Lower lobe of right lung (tissue), 2 donors: ENCODE results near the gene FAM171A2. TPM values are rescaled to one million over a fixed set of nuclear protein-coding genes. Genes with fewer than 3 reads are reported as not detected.
A peak's percentile ranks its signal among the peaks of the same experiment; 100 is the strongest.
"Not testable (repeated sequence)": the region's sequence is repeated elsewhere in the genome, so short reads cannot be mapped to it uniquely, and the experiment has no call there.

Experiments
- ATAC-seq, 2 donors: fragments of 200-7000 bp; cut with Tn5 transposase; one replicate each; pipeline ENCODE4 v1.9.1; 2020 to 2022; ENCODE audit warnings: mild to moderate bottlenecking in 2 of 2, moderate library complexity in 2 of 2
- DNase-seq: peaks from one replicate; pipeline ENCODE4 v3.0.0-alpha.2; 2020
- H3K27ac ChIP-seq: fragments of 200-600 bp; one replicate; pipeline ENCODE4 v1.8.0; 2022
- H3K27me3 ChIP-seq: fragments of 200-600 bp; one replicate; pipeline ENCODE4 v1.8.0; 2022; ENCODE audit warnings: low read depth
- H3K36me3 ChIP-seq: fragments of 200-600 bp; one replicate; pipeline ENCODE4 v1.8.0; 2022; ENCODE audit warnings: mild to moderate bottlenecking
- H3K4me1 ChIP-seq: fragments of 200-600 bp; one replicate; pipeline ENCODE4 v1.8.0; 2022
- H3K4me3 ChIP-seq: fragments of 200-600 bp; one replicate; pipeline ENCODE4 v1.8.0; 2022; ENCODE audit warnings: mild to moderate bottlenecking
- H3K9me3 ChIP-seq: fragments of 200-600 bp; one replicate; pipeline ENCODE4 v1.8.0; 2022
- intact Hi-C: fragments of 100-400 bp; cut with DNase I; formaldehyde crosslinking; loops from one replicate; pipeline ENCODE4 v1.11.0; 2022
- total RNA-seq: library from RNA; stranded (reverse); fragmentation: NEBNext Ultra II Directional; extraction: Animal tissue kit (Norgen Biotek cat#: 25700); gene quantifications from one replicate; pipeline ENCODE4 v1.2.1, GENCODE V29; 2021
- TF ChIP-seq, protein P1 (sequence below): fragments of 200-600 bp; IDR thresholded peaks from one replicate; pipeline ENCODE4 v1.8.0; 2022; ENCODE audit warnings: antibody characterized with exemption, mild to moderate bottlenecking
- donor health status: DM: no; HTN: yes; CAD: no; lungs with severe emphysema.

FAM171A2 gene
- total RNA-seq, 1 donor from 2014 or later: 1.2 TPM

DNA sequence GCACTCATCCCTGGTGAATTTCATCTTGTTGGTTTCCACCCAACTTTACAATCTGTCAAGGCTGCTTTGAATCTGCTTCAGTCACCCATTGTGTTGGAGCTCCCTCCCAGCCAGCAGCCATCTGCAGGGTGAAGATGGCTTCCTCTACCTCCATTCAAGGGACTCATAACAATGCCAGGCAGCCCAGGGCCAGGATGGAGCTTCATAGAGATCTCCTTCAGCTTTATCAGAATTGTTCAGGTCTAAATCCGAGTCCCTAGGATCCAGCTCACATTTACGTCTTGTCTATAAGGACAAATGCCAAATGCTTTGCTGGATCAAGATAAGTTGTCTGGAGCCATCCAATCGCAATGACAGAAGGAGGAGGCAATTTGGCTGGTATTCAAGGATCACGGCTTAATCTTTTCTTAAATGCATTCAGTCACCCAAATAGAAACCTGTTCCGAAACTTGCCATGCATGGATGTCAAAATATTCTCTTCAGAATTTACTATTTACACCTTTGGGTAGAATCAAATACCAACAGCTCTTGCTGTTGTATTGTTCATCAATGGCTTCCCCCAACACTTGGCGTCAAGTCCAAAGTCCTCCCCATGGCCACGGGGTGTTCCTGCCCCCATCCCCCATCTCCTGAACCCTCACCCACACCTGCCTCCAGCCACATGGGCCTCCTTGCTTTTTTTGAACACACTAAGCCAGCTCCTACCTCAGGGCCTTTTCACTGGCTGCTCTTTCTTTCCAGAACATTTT lies 3.8 kb upstream of the FAM171A2 start:
- TF ChIP-seq, protein P1, sequence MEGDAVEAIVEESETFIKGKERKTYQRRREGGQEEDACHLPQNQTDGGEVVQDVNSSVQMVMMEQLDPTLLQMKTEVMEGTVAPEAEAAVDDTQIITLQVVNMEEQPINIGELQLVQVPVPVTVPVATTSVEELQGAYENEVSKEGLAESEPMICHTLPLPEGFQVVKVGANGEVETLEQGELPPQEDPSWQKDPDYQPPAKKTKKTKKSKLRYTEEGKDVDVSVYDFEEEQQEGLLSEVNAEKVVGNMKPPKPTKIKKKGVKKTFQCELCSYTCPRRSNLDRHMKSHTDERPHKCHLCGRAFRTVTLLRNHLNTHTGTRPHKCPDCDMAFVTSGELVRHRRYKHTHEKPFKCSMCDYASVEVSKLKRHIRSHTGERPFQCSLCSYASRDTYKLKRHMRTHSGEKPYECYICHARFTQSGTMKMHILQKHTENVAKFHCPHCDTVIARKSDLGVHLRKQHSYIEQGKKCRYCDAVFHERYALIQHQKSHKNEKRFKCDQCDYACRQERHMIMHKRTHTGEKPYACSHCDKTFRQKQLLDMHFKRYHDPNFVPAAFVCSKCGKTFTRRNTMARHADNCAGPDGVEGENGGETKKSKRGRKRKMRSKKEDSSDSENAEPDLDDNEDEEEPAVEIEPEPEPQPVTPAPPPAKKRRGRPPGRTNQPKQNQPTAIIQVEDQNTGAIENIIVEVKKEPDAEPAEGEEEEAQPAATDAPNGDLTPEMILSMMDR: no peak
- no peak for DNase-seq
- H3K27me3 ChIP-seq: peaks cover 15% of the 10 kb centered on the region
- H3K4me3 ChIP-seq: no peak overlapping the region
- no peaks in the 10 kb centered on the region for H3K9me3 ChIP-seq
- intact Hi-C loops: no loop called here
- peaks cover 9% of the 10 kb centered on the region for H3K4me1 ChIP-seq
- H3K27ac ChIP-seq: no peak overlapping the region
- ATAC-seq: no peak
- no peaks in the 10 kb centered on the region for H3K36me3 ChIP-seq

DNA sequence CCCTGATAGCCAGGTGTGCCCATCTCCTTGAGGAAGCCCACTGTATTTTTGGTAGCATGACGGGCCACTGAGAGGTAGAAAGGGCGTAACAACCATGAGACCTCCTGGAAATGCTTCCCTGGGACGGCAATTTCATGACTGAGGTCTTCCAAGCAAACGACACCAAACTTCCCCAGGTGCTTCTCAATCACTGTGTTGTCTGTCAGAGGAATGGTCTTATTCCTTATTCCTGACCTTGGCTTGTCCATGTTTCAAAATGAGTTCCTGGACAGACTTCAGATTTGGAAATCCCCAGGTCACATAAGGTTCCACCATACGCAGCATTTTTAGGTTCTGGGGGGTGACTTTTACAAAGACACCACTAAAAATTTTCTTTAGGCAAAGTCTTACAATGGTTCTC lies 1.4 kb upstream of the FAM171A2 start:
- DNase-seq, H3K27ac ChIP-seq, H3K36me3 ChIP-seq, ATAC-seq, intact Hi-C loops, H3K9me3 ChIP-seq, H3K4me3 ChIP-seq: not testable (repeated sequence)
- Histone ChIP-seq H3K27me3 (peaks cover 22% of the 10 kb centered on the region), H3K4me1 (peaks cover 14% of the 10 kb centered on the region)

DNA sequence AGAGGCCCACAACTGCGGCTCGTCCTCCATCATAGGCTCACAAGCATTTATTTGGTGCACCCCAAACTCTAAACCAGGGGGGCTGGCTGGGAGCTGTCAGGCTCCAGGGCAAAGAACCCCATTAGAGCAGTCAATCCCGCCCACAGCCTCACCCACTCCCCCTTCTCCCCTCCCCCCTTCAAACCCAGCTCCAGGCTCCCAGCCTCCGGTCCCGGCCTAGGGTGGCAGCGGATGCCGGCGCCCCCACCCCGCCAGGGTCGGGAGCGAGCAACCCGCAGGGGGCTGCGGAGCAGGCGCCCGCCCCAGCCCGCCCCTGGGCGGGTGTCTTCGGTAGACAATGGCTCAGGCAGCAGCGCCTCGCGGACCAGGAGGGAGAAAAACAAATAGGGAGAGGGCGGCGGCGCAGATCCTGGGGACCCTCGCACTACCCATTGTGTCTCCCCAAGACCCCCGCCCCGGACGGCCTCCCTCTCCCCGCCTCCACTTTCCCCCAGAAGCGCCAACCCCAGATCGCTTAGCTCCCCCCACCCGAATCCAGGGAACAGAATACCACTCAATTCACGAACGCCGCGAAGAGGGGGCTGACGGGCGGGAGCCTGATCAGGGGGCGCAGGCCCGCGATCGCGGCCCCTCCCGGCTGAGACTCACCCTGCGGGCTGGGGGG lies 572 bp downstream of the FAM171A2 start:
- no peak overlapping the region for H3K27ac ChIP-seq
- peak overlapping the region; percentile 63 for H3K4me3 ChIP-seq
- no peaks in the 10 kb centered on the region for H3K9me3 ChIP-seq
- intact Hi-C loops: no loop called here
- TF ChIP-seq, protein P1: no peak
- DNase-seq (no peak), ATAC-seq (peak; percentile 5 to 35)
- H3K4me1 ChIP-seq: peaks cover 14% of the 10 kb centered on the region
- H3K36me3 ChIP-seq: no peaks in the 10 kb centered on the region
- H3K27me3 ChIP-seq: peaks cover 17% of the 10 kb centered on the region

DNA sequence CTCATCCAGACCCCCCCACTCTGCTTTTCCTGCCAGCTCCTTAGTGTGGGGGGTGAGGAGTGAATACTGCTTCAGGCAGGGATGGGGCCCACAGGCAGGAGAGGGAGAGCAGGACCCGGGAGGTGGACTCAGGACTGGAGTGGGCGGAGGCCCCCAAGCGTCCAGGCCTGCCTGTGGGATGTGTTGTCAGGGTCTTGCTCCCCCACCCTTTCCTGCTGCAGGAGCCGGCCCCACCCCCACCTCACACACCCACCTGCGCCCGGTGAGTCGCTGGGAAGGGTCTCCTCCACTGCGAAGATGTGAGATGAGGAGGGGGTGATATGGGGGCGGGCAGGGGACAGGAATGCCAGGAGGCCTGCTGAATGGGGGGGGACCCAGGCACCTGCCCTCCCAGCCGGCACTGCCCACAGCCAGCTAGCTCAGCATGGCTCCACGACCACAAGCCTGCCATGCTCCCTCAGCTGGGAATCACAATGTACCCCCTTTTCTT lies 1.1 kb downstream of the FAM171A2 start:
- no peak for DNase-seq

DNA sequence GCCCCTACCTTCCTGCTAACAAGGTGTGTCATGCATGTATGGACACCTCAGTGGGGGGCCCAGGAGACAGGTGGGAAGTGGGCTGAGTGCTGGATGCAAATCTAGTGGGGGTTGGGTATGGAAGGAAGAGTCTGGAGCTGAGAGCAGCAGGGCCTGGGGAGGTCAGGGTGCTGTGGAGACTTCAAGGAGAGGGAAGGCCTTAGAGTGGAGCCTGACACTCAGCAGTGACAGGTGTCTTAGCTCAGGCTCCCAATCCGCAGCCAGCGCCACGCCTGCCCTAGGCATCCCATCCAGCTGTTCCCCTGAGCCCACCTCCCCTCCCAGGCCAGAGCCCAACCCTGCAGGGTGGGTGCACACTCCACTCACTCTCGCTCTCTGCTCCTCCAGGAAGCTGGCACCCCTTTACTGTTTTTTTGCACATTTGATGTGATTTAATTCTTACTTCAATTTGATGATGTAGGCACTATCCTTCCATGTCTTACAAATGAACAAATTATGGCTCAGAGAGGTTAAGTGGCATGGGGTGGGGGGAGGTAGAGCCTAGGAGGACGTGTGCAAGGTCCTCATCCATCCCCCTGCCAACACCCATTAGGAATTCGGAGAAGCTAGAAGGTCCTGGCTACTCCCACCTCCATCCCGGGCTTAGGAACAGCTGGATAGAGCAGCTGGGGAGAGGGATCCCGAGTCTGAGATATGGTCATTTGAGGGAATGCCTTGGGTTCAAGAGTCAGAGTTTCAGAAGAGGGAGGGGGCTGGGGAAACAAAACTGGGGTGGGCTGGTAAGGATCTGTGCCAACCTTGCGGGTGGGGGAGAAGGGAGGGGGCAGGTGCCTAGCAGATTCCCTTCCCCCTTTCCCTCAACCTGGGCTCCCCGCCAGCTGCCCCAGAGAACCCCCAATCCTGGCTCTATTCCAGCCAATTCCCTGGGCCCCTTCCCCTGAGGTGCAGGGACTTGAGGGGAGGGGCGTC lies 2.1 kb downstream of the FAM171A2 start:
- no peaks in the 10 kb centered on the region for H3K36me3 ChIP-seq
- H3K9me3 ChIP-seq: no peaks in the 10 kb centered on the region
- TF ChIP-seq, protein P1: no peak
- intact Hi-C loops: no loop called here
- H3K27me3 ChIP-seq: peaks cover 17% of the 10 kb centered on the region
- peaks cover 14% of the 10 kb centered on the region for H3K4me1 ChIP-seq
- DNase-seq (no peak), ATAC-seq (no peak)
- no peak overlapping the region for H3K4me3 ChIP-seq
- H3K27ac ChIP-seq: no peak overlapping the region

More for the DNA sequence above, 1.1 kb downstream of the FAM171A2 start:
- H3K27me3 ChIP-seq: peaks cover 17% of the 10 kb centered on the region
- intact Hi-C loops: no loop called here
- no peaks in the 10 kb centered on the region for H3K9me3 ChIP-seq
- TF ChIP-seq, protein P1: no peak
- no peak overlapping the region for H3K27ac ChIP-seq
- ATAC-seq: peak in 1 of 2 donors; percentile 2
- no peaks in the 10 kb centered on the region for H3K36me3 ChIP-seq
- H3K4me1 ChIP-seq: peaks cover 14% of the 10 kb centered on the region
- peak overlapping the region; percentile 63 for H3K4me3 ChIP-seq
